ACC112 (cell line): Measurements from ENCODE around the gene RPS27.

Experiments used
- H2AFZ ChIP-seq: fragments of 200-600 bp; sonication (generic); one replicate; pipeline ENCODE4 v1.6.0; 2017; ENCODE audit warnings: antibody characterized with exemption, low read length; ENCODE audit not compliant: unreplicated experiment
- H3K27ac ChIP-seq: fragments of 200-600 bp; sonication (generic); 2 replicates; pipeline ENCODE4 v1.5.1; 2014; ENCODE audit warnings: low read depth, mild to moderate bottlenecking, antibody characterized with exemption, low read length, moderate library complexity
- H3K27me3 ChIP-seq: fragments of 200-600 bp; sonication (generic); 2 replicates; pipeline ENCODE4 v1.6.1; 2014; ENCODE audit warnings: mild to moderate bottlenecking, antibody characterized with exemption, low read length, moderate library complexity, mixed read lengths; ENCODE audit not compliant: insufficient read depth
- H3K36me3 ChIP-seq: fragments of 200-600 bp; sonication (generic); 2 replicates; pipeline ENCODE4 v1.6.1; 2016; ENCODE audit warnings: mild to moderate bottlenecking, antibody characterized with exemption, low read length, moderate library complexity, mixed read lengths; ENCODE audit not compliant: insufficient read depth
- H3K4me1 ChIP-seq: fragments of 200-600 bp; sonication (generic); one replicate; pipeline ENCODE4 v1.6.1; 2016; ENCODE audit warnings: low read length, mixed read lengths; ENCODE audit not compliant: insufficient read depth, unreplicated experiment, control insufficient read depth
- H3K4me3 ChIP-seq: fragments of 200-600 bp; sonication (generic); 2 replicates; pipeline ENCODE4 v1.5.1; 2014; ENCODE audit warnings: mild to moderate bottlenecking, low read depth, low read length
- H3K79me2 ChIP-seq: fragments of 200-600 bp; sonication (generic); one replicate; pipeline ENCODE4 v1.6.0; 2016; ENCODE audit warnings: low read length; ENCODE audit not compliant: control insufficient read depth, unreplicated experiment, insufficient read depth

Gene RPS27

DNA sequence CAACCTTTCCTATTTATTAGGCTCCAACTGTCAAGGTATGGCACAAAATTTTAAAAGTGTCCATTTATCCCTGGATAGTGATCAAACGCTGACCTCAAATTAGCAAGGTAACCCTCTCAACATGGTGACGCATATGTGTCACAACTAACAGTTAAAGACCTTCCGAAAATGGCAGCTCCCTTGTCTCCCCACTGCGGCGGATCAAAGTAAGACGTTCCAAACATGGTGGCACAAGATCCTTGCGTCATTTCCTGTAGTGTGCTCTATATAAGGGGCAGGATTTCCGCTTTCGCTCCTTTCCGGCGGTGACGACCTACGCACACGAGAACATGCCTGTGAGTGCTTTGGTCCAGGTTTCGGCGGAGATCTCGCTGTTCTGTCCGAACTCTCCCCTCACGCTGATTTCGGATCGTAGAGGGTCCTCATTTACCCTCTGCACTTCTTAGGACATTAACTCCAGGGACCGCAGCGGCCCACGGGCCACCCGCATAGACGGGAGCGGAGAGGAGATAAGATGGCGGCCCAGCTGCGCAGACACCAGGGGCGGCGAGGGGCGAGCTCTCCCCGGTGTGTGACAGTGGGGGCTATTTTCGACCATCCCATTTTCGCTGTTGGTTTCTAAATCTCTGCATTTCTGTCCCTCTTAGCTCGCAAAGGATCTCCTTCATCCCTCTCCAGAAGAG is at the start of gene RPS27:
TSS of gene RPS27 (plus strand) at position 295 of the 683 bp plus-strand sequence. CDS start at position 330, 35 bp downstream.
- H3K27me3 ChIP-seq: no peaks in the 10 kb centered on the region
- H3K36me3 ChIP-seq: peaks cover 27% of the 10 kb centered on the region
- H3K27ac ChIP-seq: peak within 1 kb of the TSS; percentile 79
- peaks cover 20% of the 10 kb centered on the region for H3K4me1 ChIP-seq
- peak within 1 kb of the TSS; percentile 98 for H3K4me3 ChIP-seq
- H3K79me2 ChIP-seq: peaks cover 26% of the 10 kb centered on the region
- H2AFZ ChIP-seq: peak within 1 kb of the TSS; percentile 58

DNA sequence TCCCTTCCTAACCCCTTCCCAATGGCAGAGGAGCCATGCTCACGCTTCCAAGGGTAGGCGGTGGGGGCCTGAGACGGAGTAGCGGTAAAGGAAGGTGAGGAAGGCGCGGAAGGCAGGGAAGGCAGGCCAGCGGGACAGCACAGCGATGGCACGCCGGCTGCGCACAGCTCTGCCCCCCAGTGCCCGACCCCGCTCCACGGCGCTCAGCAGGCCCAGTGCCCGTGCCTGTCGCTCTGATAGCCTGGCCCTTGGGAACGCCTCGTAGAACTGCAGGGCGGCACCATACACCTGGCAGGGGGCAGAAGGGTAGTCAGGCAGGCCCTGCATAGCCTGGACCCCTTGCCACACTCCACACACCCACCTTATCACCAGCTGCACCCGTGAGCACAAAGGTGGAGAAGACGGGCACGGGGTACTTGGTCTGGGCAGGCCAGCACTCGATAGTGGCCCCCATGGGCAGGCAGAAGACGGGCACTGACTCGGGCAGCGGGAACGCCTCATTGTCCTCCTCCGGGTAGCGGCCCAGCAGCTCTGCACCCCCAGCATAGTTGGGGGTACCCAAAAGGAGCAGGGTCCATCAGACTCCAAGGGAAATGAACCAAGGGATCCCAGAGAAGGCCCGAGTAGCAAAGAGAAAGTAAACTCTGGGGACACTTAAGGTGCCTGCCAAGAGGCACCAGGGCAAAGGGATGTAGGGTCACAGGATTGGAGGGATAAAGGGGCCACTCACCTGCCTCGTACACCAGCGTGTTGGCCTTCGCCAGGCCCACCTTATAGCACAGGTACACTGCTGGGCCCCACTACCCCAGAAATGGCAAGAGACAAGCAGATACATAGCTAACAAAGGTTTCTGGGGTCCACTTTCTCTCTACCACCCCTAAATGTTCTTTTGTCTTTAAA is 48.5 kb upstream of the RPS27 start:
- no peak overlapping the region for H2AFZ ChIP-seq

DNA sequence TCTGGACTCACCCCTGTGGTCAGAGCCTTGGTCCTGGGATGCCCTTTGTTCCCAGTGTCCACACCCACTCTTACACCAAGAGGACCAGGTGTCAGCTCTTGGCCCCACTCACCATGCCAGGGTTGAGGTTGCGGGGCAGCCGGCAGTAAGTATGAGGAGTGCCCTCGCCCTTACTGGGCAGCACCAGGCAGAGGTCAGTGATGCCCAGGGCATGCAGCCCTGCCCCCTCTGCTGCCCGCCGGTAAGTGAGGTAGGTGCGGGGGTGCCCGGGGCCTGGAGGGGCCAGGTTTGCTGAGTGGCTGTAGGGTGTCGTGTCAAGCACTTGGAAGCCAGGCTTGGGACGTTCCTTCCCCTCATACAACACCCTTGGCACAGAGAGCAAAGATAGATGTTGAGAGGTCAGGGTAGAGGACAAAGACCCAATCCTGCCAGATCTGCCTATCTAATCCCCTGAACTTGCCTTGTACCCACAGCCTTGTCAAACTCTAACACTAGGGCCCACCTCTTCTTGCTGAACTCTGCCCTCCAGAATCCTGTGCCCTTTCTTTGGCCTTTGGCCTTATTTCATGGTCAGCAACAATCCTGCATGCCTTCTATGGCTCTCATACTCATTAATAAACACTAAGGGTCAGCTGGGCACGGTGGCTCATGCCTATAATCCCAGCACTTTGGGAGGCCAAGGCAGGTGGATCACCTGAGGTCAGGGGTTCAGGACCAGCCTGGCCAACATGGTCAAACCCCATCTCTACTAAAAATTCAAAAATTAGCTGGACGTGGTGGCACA is 47.6 kb upstream of the RPS27 start:
- H3K27ac ChIP-seq: no peak overlapping the region
- no peaks in the 10 kb centered on the region for H3K27me3 ChIP-seq
- peaks cover 19% of the 10 kb centered on the region for H3K79me2 ChIP-seq
- no peak overlapping the region for H3K4me3 ChIP-seq
- H3K4me1 ChIP-seq: peaks cover 3% of the 10 kb centered on the region
- peaks cover 5% of the 10 kb centered on the region; the same call in 1 of the 2 replicates for H3K36me3 ChIP-seq
- H2AFZ ChIP-seq: no peak overlapping the region

More for the DNA sequence above, 48.5 kb upstream of the RPS27 start:
- peaks cover 3% of the 10 kb centered on the region for H3K4me1 ChIP-seq
- H3K27ac ChIP-seq: no peak overlapping the region
- H3K36me3 ChIP-seq: peaks cover 9% of the 10 kb centered on the region; the same call in 1 of the 2 replicates
- H3K79me2 ChIP-seq: peaks cover 19% of the 10 kb centered on the region
- no peak overlapping the region for H3K4me3 ChIP-seq
- no peaks in the 10 kb centered on the region for H3K27me3 ChIP-seq

DNA sequence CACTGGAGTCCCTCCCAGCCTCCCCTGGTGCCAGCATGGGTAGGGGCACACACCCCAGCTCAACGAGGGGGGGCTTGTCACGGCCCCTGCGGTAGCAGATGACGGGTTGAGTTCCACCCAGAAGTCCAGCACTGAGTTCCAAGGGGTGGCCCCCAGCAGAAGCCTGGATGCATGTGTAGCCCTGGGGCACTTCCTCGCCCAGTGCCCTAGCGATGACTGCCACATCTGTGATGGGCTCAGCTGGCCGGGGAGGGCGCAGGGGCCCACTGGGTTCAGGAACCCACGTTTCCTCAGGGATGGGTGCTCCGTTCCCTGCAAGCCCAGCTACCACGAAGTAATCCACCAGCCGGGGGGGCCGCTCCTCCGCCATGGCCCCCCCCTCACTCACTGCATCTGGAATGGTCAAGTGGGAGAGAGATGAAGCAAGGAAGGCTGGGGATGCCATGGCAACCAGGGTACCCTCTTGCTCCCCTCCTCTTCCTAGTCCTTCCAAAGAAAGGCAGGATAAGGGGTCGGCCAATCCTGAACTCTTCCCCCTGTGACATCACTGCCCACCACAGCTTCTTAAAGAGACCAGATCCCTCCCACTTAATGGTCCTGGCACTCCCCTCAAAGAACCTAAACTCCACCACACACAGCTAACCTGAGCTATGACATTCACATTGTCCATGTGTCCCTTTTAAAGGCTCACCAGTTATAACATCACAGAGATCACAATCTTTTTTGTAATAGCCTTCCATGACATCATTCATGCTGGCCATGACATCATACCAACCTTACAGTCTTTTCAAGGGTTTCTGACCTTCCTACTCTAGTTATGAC is 46.3 kb upstream of the RPS27 start:
- H2AFZ ChIP-seq: no peak overlapping the region

DNA sequence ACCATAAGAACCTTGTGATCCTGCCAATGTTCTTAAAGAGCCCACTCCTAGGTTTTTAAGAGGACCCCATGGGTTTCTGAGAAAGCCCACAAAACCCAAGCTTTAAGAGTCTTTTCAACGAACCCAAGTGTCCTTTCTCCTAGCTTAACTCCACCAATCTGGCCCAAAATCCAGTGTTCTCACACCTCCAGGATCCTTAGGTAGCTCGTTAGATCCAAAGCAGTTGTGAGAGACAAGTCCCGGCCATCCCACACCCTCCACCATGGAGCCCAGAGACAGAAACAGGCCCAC is 45.8 kb upstream of the RPS27 start:
- Histone ChIP-seq H3K4me1 (peaks cover 3% of the 10 kb centered on the region), H3K79me2 (peaks cover 19% of the 10 kb centered on the region), H3K27me3 (no peaks in the 10 kb centered on the region), H3K36me3 (peaks cover 11% of the 10 kb centered on the region; the same call in 1 of the 2 replicates), H3K27ac (no peak overlapping the region), H3K4me3 (peak overlapping the region; percentile 87), H2AFZ (no peak overlapping the region)

More for the DNA sequence above, 46.3 kb upstream of the RPS27 start:
- Histone ChIP-seq H3K4me1 (peaks cover 3% of the 10 kb centered on the region), H3K79me2 (peaks cover 19% of the 10 kb centered on the region), H3K27ac (no peak overlapping the region), H3K27me3 (no peaks in the 10 kb centered on the region), H3K36me3 (peaks cover 11% of the 10 kb centered on the region; the same call in 1 of the 2 replicates), H3K4me3 (peak overlapping the region; percentile 87)

DNA sequence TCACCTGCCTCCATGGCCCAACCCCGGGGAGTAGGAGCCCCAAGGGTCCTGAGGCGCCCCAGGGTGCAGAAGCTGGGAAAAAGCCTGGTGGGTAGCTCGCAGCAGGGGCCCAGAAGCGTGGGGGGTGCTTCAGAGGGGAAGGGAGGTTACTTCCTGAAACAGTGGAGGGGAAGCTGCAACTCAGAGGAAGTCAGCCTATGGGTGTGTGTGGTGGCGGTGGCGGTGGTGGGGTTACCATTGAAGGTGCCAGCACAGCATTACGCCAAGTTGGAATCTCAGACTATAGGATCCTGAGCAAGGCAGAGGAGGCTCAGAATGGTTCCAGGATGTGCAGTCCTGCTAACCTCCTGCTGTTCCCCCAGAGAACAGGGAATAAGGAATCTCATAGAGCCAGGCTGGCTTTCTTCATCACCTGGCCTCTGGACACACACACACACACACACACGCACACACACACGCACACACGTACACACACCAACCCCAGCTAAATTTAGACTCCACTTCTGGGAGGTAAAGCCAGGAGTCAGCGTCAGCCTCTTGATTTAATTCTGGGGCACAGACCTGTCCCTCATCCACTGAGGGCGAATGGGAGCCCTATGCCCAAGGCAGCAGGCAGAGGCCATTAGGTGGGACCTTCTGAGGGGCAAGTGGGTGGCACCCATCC is 45.3 kb upstream of the RPS27 start:
- H3K79me2 ChIP-seq: peaks cover 19% of the 10 kb centered on the region
- no peaks in the 10 kb centered on the region for H3K27me3 ChIP-seq
- peak overlapping the region; percentile 72 for H3K27ac ChIP-seq
- peaks cover 13% of the 10 kb centered on the region for H3K36me3 ChIP-seq
- peak overlapping the region; percentile 33 for H2AFZ ChIP-seq
- H3K4me1 ChIP-seq: peaks cover 3% of the 10 kb centered on the region
- H3K4me3 ChIP-seq: peak overlapping the region; percentile 87

DNA sequence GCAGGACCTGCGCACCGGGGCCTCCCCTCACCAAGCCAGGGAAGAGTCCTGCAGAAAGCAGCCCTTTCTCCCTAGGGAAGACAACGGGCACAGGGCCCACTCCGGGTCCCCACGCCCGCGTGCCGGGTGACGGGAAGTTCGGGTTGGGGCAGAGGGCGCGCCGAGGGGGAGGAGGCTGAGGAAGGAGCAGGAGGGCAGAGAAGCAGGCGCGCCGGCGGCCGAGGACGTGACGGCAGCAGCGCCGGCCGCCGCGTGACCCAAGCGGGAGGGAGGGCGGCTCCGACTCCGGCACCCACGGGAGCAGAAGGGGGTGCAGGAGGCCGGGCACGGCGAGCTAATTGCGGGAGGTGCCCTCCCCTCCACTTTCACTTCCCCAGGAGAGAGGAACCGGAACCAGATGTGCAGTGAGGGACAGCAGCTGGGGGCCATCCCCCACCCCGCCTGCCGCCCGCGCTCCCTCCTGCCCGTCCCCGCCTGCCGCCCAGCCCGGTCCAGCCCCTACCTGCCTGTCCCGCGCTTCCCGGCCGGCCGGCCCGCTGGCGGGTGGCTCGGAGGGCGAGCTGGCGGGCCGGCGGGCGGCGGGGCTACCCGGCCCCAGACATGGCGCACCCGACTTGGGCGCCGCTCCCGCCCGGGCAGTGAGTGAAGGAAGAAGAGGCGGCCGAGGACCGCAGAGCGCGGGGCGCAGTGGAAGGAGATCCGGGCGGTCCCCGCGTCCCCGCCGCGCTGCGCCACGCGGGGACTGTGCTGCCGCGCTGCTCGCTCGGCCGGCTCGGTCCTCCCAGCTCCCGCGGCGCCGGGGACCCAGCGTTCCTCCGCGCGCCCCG is 44.6 kb upstream of the RPS27 start:
- H3K27ac ChIP-seq: peak overlapping the region; percentile 72

DNA sequence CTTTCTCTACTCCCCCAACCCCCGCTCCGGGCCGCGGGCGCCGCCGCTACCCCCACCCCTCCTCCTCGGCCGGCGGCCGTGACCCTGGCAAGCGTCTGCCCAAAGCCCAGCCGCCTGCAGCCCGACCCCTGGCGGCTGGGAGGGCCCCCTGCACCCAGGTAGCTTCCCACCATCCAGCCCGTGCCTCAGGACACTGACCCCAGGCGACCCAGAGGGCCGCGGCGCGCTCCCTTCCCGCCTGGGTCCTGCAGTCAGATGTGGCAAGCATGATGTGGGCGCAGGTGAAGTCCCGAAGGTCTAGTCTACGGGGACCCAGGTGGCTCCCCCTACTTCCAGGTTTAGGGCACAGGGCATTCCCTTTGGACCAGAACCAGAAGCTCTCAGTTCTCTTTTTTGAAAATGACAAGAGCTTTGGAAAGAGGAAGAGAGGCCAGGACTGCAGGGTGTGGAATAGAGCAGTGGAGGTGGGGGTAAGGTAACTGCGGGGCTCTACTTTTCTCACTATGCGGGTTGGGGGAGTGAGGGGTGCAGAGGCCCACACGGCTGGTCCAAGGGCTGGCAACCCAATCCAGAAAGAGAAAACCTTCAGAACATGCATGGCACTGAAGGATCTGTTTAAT is 43.8 kb upstream of the RPS27 start, which contains the start of gene DENND4B:
TSS of gene DENND4B (minus strand) at position 97 of the 620 bp plus-strand sequence. CDS start 2,344 bp downstream, outside the sequence.
- Histone ChIP-seq H2AFZ (peak within 1 kb of the TSS; percentile 85), H3K27me3 (no peaks in the 10 kb centered on the region), H3K4me1 (peaks cover 3% of the 10 kb centered on the region), H3K36me3 (peaks cover 24% of the 10 kb centered on the region), H3K27ac (peak within 1 kb of the TSS; percentile 72), H3K79me2 (peaks cover 19% of the 10 kb centered on the region), H3K4me3 (peak within 1 kb of the TSS; percentile 87)

More for the DNA sequence above, 44.6 kb upstream of the RPS27 start:
- peak overlapping the region; percentile 87 for H3K4me3 ChIP-seq
- H3K79me2 ChIP-seq: peaks cover 19% of the 10 kb centered on the region
- H3K4me1 ChIP-seq: peaks cover 3% of the 10 kb centered on the region
- H3K36me3 ChIP-seq: peaks cover 19% of the 10 kb centered on the region
- H2AFZ ChIP-seq: peak overlapping the region; percentile 85
- H3K27me3 ChIP-seq: no peaks in the 10 kb centered on the region
